Panc1 (cell line): ENCODE results near the gene ZNF575. TPM values are rescaled to one million over a fixed set of nuclear protein-coding genes. Genes with fewer than 3 reads are reported as not detected.

Experiments used
- ATAC-seq: fragments of 200-7000 bp; cut with Tn5 transposase; 2 replicates; pipeline ENCODE4 v1.9.1; 2020; ENCODE audit warnings: mild to moderate bottlenecking, moderate library complexity
- BruUV-seq: library from RNA; stranded (reverse); fragments of 400-500 nt; replicated peaks from 2 replicates; lab custom pipeline; 2021; lab: Mats Ljungman, UMichigan
- CTCF ChIA-PET: fragments of 300-600 bp; sonication (Branson Sonifier 250); formaldehyde crosslinking; loops from one replicate; lab custom pipeline; 2022; ENCODE audit warnings: antibody characterized with exemption; lab: Charles Lee
- POLR2A ChIA-PET: fragments of 300-600 bp; sonication (Branson Sonifier 250); formaldehyde crosslinking; loops from one replicate; lab custom pipeline; 2022; ENCODE audit warnings: antibody characterized with exemption; lab: Charles Lee
- DNase-seq: peaks from one replicate; pipeline ENCODE4 v3.0.0-alpha.2; 2010; ENCODE audit warnings: low read depth, low spot score
- H3K27ac ChIP-seq: 2 replicates; pipeline ENCODE4 v1.5.1; 2011; ENCODE audit warnings: mild to moderate bottlenecking, low read length, inconsistent platforms
- H3K27me3 ChIP-seq: fragments of 200-500 bp; sonication (Bioruptor generic); 2 replicates; pipeline ENCODE4 v1.6.0; 2014; ENCODE audit warnings: low read length, inconsistent platforms; ENCODE audit not compliant: control insufficient read depth, insufficient read depth
- H3K36me3 ChIP-seq: fragments of 200-500 bp; sonication (Bioruptor generic); 2 replicates; pipeline ENCODE4 v1.5.1; 2014; ENCODE audit warnings: inconsistent platforms, mild to moderate bottlenecking, low read length, moderate library complexity; ENCODE audit not compliant: control insufficient read depth, insufficient read depth
- H3K4me1 ChIP-seq: 2 replicates; pipeline ENCODE4 v1.5.1; 2011; ENCODE audit warnings: inconsistent platforms, mild to moderate bottlenecking, low read length, moderate library complexity; ENCODE audit not compliant: control insufficient read depth, insufficient read depth
- H3K4me3 ChIP-seq, 2 experiments: 2 replicates each; pipeline ENCODE4 v1.5.1; 2011 to 2012; ENCODE audit warnings: low read depth in 2 of 2, low read length in 2 of 2, mild to moderate bottlenecking in 2 of 2, inconsistent platforms in 1 of 2, moderate library complexity in 1 of 2
- H3K9me3 ChIP-seq: fragments of 200-500 bp; sonication (Bioruptor generic); 2 replicates; pipeline ENCODE4 v1.5.1; 2014; ENCODE audit warnings: low read depth, mild to moderate bottlenecking, inconsistent platforms, low read length, moderate library complexity; ENCODE audit not compliant: control insufficient read depth, insufficient read depth
- POLR2AphosphoS5 ChIP-seq: IDR thresholded peaks from 2 replicates; pipeline ENCODE4 v1.6.1; 2012; ENCODE audit warnings: mild to moderate bottlenecking, low read depth, low read length, moderate library complexity
- SIN3A ChIP-seq: IDR thresholded peaks from 2 replicates; pipeline ENCODE4 v1.6.1; 2012; ENCODE audit warnings: low read depth, mild to moderate bottlenecking, low read length, moderate library complexity, borderline replicate concordance; ENCODE audit not compliant: insufficient read depth
- TCF7L2 ChIP-seq: IDR thresholded peaks from 2 replicates; pipeline ENCODE4 v1.6.1; 2011; ENCODE audit warnings: mild to moderate bottlenecking, low read depth, low read length, inconsistent platforms
- in situ Hi-C: cut with HindIII; loops from 2 replicates; pipeline ENCODE4 v1.10.0; 2016; ENCODE audit warnings: low sequenced_read_pairs, low pct_unique_long_range_greater_than_20kb
- intact Hi-C: fragments of 100-400 bp; cut with micrococcal nuclease; formaldehyde crosslinking; loops from one replicate; pipeline ENCODE4 v1.10.0; 2022; ENCODE audit not compliant: unreplicated experiment
- total RNA-seq: library from RNA; stranded (reverse); gene quantifications from one replicate; pipeline ENCODE4 v1.2.1, GENCODE V29; 2021; ENCODE audit not compliant: unreplicated experiment
- TF ChIP-seq, protein P1 (sequence below): fragments of 450-650 bp; IDR thresholded peaks from 2 replicates; pipeline ENCODE4 v1.5.1; 2017; ENCODE audit warnings: mild to moderate bottlenecking
- TF ChIP-seq, protein P2 (sequence below), 2 experiments: IDR thresholded peaks; 2 replicates each; pipeline ENCODE4 v1.6.1; 2011 to 2012; ENCODE audit warnings: low read depth in 2 of 2, control low read depth in 1 of 2, low read length in 1 of 2, mild to moderate bottlenecking in 1 of 2, moderate library complexity in 1 of 2; ENCODE audit not compliant: insufficient read depth in 1 of 2

The ZNF575 gene
- total RNA-seq, 1 experiment from 2014 or later: 1.9 TPM

DNA sequence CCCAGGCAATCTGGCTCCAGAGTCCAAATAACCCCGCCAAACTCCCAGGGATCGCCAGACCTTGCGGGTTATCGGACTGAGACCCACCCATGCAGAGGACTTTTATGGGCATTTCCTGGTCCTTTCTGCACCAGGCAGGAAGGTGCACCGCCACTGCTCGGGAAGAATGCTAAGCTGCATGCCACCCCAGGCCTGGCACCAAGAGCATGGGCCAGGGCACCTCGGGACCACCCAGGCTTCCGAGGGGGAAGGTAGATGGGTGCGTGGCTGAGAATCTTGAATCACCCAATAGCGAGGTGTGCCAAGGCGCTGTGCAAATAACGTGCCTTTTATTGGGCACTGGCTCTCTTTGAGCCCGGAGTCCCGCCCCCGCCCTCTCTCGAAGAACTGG is 422 bp upstream of the ZNF575 start:
- BruUV-seq: no TSS peak
- H3K27me3 ChIP-seq: no peaks in the 10 kb centered on the region
- ATAC-seq: peak; percentile 27; the same call in 1 of the 2 replicates
- no peaks in the 10 kb centered on the region for H3K9me3 ChIP-seq
- TF ChIP-seq, protein P1, sequence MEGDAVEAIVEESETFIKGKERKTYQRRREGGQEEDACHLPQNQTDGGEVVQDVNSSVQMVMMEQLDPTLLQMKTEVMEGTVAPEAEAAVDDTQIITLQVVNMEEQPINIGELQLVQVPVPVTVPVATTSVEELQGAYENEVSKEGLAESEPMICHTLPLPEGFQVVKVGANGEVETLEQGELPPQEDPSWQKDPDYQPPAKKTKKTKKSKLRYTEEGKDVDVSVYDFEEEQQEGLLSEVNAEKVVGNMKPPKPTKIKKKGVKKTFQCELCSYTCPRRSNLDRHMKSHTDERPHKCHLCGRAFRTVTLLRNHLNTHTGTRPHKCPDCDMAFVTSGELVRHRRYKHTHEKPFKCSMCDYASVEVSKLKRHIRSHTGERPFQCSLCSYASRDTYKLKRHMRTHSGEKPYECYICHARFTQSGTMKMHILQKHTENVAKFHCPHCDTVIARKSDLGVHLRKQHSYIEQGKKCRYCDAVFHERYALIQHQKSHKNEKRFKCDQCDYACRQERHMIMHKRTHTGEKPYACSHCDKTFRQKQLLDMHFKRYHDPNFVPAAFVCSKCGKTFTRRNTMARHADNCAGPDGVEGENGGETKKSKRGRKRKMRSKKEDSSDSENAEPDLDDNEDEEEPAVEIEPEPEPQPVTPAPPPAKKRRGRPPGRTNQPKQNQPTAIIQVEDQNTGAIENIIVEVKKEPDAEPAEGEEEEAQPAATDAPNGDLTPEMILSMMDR: no peak
- TF ChIP-seq SIN3A (no peak), TCF7L2 (no peak), POLR2AphosphoS5 (no peak)
- TF ChIP-seq, protein P2, sequence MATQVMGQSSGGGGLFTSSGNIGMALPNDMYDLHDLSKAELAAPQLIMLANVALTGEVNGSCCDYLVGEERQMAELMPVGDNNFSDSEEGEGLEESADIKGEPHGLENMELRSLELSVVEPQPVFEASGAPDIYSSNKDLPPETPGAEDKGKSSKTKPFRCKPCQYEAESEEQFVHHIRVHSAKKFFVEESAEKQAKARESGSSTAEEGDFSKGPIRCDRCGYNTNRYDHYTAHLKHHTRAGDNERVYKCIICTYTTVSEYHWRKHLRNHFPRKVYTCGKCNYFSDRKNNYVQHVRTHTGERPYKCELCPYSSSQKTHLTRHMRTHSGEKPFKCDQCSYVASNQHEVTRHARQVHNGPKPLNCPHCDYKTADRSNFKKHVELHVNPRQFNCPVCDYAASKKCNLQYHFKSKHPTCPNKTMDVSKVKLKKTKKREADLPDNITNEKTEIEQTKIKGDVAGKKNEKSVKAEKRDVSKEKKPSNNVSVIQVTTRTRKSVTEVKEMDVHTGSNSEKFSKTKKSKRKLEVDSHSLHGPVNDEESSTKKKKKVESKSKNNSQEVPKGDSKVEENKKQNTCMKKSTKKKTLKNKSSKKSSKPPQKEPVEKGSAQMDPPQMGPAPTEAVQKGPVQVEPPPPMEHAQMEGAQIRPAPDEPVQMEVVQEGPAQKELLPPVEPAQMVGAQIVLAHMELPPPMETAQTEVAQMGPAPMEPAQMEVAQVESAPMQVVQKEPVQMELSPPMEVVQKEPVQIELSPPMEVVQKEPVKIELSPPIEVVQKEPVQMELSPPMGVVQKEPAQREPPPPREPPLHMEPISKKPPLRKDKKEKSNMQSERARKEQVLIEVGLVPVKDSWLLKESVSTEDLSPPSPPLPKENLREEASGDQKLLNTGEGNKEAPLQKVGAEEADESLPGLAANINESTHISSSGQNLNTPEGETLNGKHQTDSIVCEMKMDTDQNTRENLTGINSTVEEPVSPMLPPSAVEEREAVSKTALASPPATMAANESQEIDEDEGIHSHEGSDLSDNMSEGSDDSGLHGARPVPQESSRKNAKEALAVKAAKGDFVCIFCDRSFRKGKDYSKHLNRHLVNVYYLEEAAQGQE (IDR thresholded peaks at IDR 0.05; ENCODE audit: insufficient read depth in 1 of 2, low read depth in 2 of 2, low read length in 1 of 2): no peak
- peak overlapping the region; percentile 65 to 89 for H3K4me3 ChIP-seq
- CTCF ChIA-PET: interaction anchor here (0.6 to 1.0 kb wide), 4 partner anchors 13 to 131 kb away, joined by 3 to 8 read pairs (median 4); no protein-coding TSS in a partner anchor
- intact Hi-C loops (no loop called here), in situ Hi-C loops (no loop called here)
- no peaks in the 10 kb centered on the region for H3K36me3 ChIP-seq
- POLR2A ChIA-PET: no interaction called here
- H3K4me1 ChIP-seq: no peaks in the 10 kb centered on the region
- no peak for DNase-seq
- H3K27ac ChIP-seq: peak overlapping the region; percentile 83

DNA sequence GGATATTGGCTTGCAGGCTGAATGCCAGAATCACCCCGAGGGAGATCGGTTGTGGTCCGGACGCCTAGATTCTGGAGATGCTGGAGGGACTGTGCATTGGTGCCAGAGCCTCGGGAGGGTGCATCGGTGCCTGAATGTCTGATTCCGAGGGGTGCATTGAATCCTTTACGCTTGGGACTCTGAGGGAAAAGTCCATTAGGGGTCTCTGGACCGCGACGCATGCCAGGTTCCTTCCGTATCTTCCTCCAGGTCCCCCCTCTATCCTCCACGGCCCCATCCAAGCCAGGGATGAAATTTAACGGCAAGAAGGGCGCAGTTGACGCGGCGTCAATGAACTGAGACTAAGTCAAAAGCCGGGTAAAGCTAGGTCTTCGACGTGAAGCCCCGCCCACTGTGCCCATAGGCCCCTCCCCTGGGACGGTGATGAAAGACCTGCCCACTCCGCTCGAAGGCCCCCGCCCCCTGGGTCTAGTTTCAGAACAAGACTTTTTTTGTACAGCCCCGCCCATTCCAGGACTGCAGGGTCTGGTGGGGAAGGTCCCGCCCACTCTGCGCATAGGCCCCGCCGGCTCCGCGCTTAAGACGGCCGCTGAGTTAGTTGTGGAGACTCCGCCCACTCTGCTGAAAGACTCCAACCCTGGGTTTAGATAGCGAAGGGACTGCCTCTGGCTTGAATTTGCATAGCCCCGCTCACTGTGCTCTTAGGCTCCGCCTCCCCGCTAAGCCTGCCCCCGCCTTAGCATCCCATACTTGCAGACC is 737 bp downstream of the ZNF575 start:
- intact Hi-C loops: no loop called here
- in situ Hi-C loops: no loop called here
- POLR2A ChIA-PET: no interaction called here
- TF ChIP-seq, protein P1: no peak
- TF ChIP-seq, protein P2 (IDR thresholded peaks at IDR 0.05; ENCODE audit: insufficient read depth in 1 of 2, low read depth in 2 of 2, low read length in 1 of 2): no peak
- TF ChIP-seq SIN3A: 0 out of 2 replicates have a peak, but pooled peaks have one; percentile 21
- peak; percentile 90 for ATAC-seq
- no peaks in the 10 kb centered on the region for H3K9me3 ChIP-seq
- no peaks in the 10 kb centered on the region for H3K27me3 ChIP-seq
- peak overlapping the region; percentile 65 to 89 for H3K4me3 ChIP-seq
- no peaks in the 10 kb centered on the region for H3K36me3 ChIP-seq
- DNase-seq: peak; percentile 75
- CTCF ChIA-PET: interaction anchor here (1.0 kb wide), 1 partner anchor 87 kb away, joined by 3 read pairs; no protein-coding TSS in a partner anchor
- no TSS peak for BruUV-seq
- no peaks in the 10 kb centered on the region for H3K4me1 ChIP-seq
- H3K27ac ChIP-seq: peak overlapping the region; percentile 72
